ENCODE measurements around the gene NNMT. TPM values are rescaled to one million over a fixed set of nuclear protein-coding genes. Genes with fewer than 3 reads are reported as not detected.
A peak's percentile ranks its signal among the peaks of the same experiment; 100 is the strongest.

Gene NNMT
- total and polyA plus RNA-seq, 4 donors: 405 to 1,814 (median 730) TPM

GRCh38 chr11:114302663-114303062 is 6.5 kb downstream of the NNMT start:
- no peak for ATAC-seq (ENCODE audit: low FRiP score)
- no peak overlapping the region for H3K27ac ChIP-seq (ENCODE audit: low read depth in 1 of 2, low read length in 2 of 2)
- 66 to 71% methylated on average over 1 of the region's 1 CpG for WGBS, 2 donors

GRCh38 chr11:114304065-114304464 is 7.9 kb downstream of the NNMT start:
- WGBS, 2 donors: 3 to 28% methylated on average over 1 of the region's 1 CpG
- H3K9me3 ChIP-seq (ENCODE audit: control insufficient read depth, low read length): no peaks in the 10 kb centered on the region
- H3K36me3 ChIP-seq (ENCODE audit: control insufficient read depth in 1 of 2, insufficient read depth in 2 of 2, low read length in 1 of 2): peaks cover 1 to 3% of the 10 kb centered on the region in 2 donors
- H3K4me1 ChIP-seq (ENCODE audit: control insufficient read depth in 1 of 2, insufficient read depth in 2 of 2, low read length in 2 of 2): peaks cover 5 to 9% of the 10 kb centered on the region in 2 donors
- intact Hi-C loops (cut with DNase I): no loop called here
- no peaks in the 10 kb centered on the region for H3K27me3 ChIP-seq (ENCODE audit: control insufficient read depth in 1 of 2, insufficient read depth in 2 of 2, low read length in 1 of 2)
- no peak for ATAC-seq (ENCODE audit: low FRiP score)
- no peak overlapping the region for H3K27ac ChIP-seq (ENCODE audit: low read depth in 1 of 2, low read length in 2 of 2)
- H3K4me3 ChIP-seq (ENCODE audit: low read length in 2 of 2): peak overlapping the region in 1 of 2 donors; percentile 20
- DNase-seq: no peak

More at GRCh38 chr11:114302663-114303062, 6.5 kb downstream of the NNMT start:
- Histone ChIP-seq H3K9me3 (ENCODE audit: control insufficient read depth, low read length) (no peaks in the 10 kb centered on the region), H3K36me3 (ENCODE audit: control insufficient read depth in 1 of 2, insufficient read depth in 2 of 2, low read length in 1 of 2) (peaks cover 1 to 3% of the 10 kb centered on the region in 2 donors), H3K27me3 (ENCODE audit: control insufficient read depth in 1 of 2, insufficient read depth in 2 of 2, low read length in 1 of 2) (no peaks in the 10 kb centered on the region), H3K4me3 (ENCODE audit: low read length in 2 of 2) (peak overlapping the region; percentile 26 to 43), H3K4me1 (ENCODE audit: control insufficient read depth in 1 of 2, insufficient read depth in 2 of 2, low read length in 2 of 2) (peaks cover 2 to 9% of the 10 kb centered on the region in 2 donors)
- intact Hi-C loops (cut with DNase I): no loop called here
- no peak for DNase-seq

- 57 to 58% methylated on average over 1 of the region's 1 CpG for WGBS, 2 donors
- H3K27ac ChIP-seq (ENCODE audit: low read depth in 1 of 2, low read length in 2 of 2): peak overlapping the region in 1 of 2 donors; percentile 53
- ATAC-seq (ENCODE audit: low FRiP score): no peak
These were observed 8.8 kb downstream of the NNMT start for GRCh38 chr11:114304969-114305368.

DNA sequence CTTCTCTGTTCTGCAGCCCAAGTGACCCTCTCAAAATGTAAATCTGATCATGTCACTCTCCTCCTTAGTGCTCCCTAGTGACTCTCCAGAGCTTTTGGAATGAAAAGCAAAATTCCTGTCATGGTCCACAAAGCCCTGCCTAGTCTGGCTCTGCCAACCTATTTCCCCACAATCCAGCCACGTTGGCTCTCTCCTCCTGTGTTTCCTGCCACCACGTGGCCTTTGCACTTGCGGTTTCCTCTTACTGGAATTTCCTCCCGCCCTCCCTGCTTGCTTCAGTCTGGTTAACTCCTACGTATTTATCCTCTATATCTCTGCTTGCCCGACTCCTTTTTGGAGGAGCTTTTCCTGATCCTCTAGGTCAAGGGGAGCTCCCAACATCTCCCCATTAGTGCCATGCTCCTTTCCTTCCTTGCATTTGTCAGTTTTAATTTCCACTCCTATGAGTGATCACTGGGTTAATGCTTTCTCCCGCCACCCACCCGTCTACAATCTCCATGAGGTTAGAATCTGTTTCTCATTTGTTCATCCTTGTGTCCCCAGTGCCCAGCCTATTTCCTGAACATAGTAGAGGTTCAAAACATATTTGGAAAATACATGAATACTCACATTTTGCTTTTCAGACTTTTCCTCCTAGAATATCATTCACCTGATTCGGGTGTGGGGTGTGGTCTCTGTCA is 11.5 kb downstream of the NNMT start:
- Histone ChIP-seq H3K4me3 (ENCODE audit: low read length in 2 of 2) (peak overlapping the region in 1 of 2 donors; percentile 24), H3K27ac (ENCODE audit: low read depth in 1 of 2, low read length in 2 of 2) (peak overlapping the region; percentile 99 to 100), H3K27me3 (ENCODE audit: control insufficient read depth in 1 of 2, insufficient read depth in 2 of 2, low read length in 1 of 2) (no peaks in the 10 kb centered on the region), H3K4me1 (ENCODE audit: control insufficient read depth in 1 of 2, insufficient read depth in 2 of 2, low read length in 2 of 2) (peaks cover 8 to 13% of the 10 kb centered on the region in 2 donors), H3K9me3 (ENCODE audit: control insufficient read depth, low read length) (no peaks in the 10 kb centered on the region), H3K36me3 (ENCODE audit: control insufficient read depth in 1 of 2, insufficient read depth in 2 of 2, low read length in 1 of 2) (peaks cover 5 to 6% of the 10 kb centered on the region in 2 donors)
- 7 to 8% methylated on average over 9 of the region's 9 CpGs for WGBS, 2 donors
- DNase-seq (peak; percentile 87 to 91), ATAC-seq (ENCODE audit: low FRiP score) (peak; percentile 87)
- intact Hi-C loops (cut with DNase I): loop anchor here in 1 of 2 donors (2.0 kb wide), 1 partner anchor 13 kb away; no protein-coding TSS in a partner anchor

More at GRCh38 chr11:114304969-114305368, 8.8 kb downstream of the NNMT start:
- no peaks in the 10 kb centered on the region for H3K27me3 ChIP-seq (ENCODE audit: control insufficient read depth in 1 of 2, insufficient read depth in 2 of 2, low read length in 1 of 2)
- no peak for DNase-seq
- H3K36me3 ChIP-seq (ENCODE audit: control insufficient read depth in 1 of 2, insufficient read depth in 2 of 2, low read length in 1 of 2): peaks cover 1 to 3% of the 10 kb centered on the region in 2 donors
- intact Hi-C loops (cut with DNase I): no loop called here
- no peak overlapping the region for H3K4me3 ChIP-seq (ENCODE audit: low read length in 2 of 2)
- H3K4me1 ChIP-seq (ENCODE audit: control insufficient read depth in 1 of 2, insufficient read depth in 2 of 2, low read length in 2 of 2): peaks cover 7 to 9% of the 10 kb centered on the region in 2 donors
- H3K9me3 ChIP-seq (ENCODE audit: control insufficient read depth, low read length): no peaks in the 10 kb centered on the region

DNA sequence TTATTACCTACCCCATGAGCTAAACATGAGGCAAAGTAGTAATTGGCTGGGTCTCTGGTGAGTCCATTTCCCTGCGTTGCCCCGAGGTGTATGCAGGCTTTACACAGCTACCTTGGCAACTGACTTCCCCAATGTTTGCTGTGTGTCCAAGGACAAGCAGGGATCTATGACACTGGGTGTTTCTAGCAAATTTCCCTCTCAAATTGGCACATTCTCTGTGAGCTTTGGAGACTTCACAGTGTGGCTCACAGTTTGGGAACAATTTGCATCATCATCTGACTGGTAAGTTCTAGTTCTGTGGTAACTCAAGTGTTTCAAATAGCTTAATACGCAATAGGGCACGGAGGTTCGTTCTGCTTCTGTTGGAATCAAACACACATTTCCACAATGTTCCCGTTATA is 12.5 kb downstream of the NNMT start:
- peaks cover 6 to 12% of the 10 kb centered on the region in 2 donors for H3K4me1 ChIP-seq (ENCODE audit: control insufficient read depth in 1 of 2, insufficient read depth in 2 of 2, low read length in 2 of 2)
- H3K36me3 ChIP-seq (ENCODE audit: control insufficient read depth in 1 of 2, insufficient read depth in 2 of 2, low read length in 1 of 2): peaks cover 6 to 8% of the 10 kb centered on the region in 2 donors
- WGBS, 2 donors: 1 to 3% methylated on average over 6 of the region's 6 CpGs
- intact Hi-C loops (cut with DNase I): loop anchor here in 1 of 2 donors (2.0 kb wide), 1 partner anchor 14 kb away; no protein-coding TSS in a partner anchor
- no peaks in the 10 kb centered on the region for H3K27me3 ChIP-seq (ENCODE audit: control insufficient read depth in 1 of 2, insufficient read depth in 2 of 2, low read length in 1 of 2)
- peak overlapping the region; percentile 99 to 100 for H3K27ac ChIP-seq (ENCODE audit: low read depth in 1 of 2, low read length in 2 of 2)
- no peaks in the 10 kb centered on the region for H3K9me3 ChIP-seq (ENCODE audit: control insufficient read depth, low read length)
- DNase-seq (peak in 1 of 2 donors; percentile 60), ATAC-seq (ENCODE audit: low FRiP score) (peak; percentile 82)
- no peak overlapping the region for H3K4me3 ChIP-seq (ENCODE audit: low read length in 2 of 2)

DNA sequence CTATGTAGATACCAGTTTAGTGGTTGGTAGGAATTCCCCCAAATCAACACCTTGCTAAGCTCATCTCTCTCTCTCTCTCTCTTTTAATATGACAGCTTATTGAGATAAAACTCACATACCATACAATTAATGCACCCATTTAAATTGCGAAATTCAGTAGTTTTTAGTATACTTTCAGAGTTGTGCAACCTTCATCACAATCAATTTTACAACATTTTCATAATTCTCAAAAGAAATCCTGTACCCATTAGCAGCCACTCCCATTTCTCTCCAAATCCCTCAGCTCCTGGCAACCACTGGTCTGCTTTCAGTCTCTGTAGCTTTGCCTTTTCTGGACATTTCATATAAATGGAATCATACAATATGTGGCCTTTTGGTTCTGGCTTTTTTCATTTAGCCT is 13.3 kb downstream of the NNMT start:
- H3K4me1 ChIP-seq (ENCODE audit: control insufficient read depth in 1 of 2, insufficient read depth in 2 of 2, low read length in 2 of 2): peaks cover 6 to 11% of the 10 kb centered on the region in 2 donors
- DNase-seq: no peak
- H3K27ac ChIP-seq (ENCODE audit: low read depth in 1 of 2, low read length in 2 of 2): peak overlapping the region; percentile 94 to 98
- no peaks in the 10 kb centered on the region for H3K27me3 ChIP-seq (ENCODE audit: control insufficient read depth in 1 of 2, insufficient read depth in 2 of 2, low read length in 1 of 2)
- no peak overlapping the region for H3K4me3 ChIP-seq (ENCODE audit: low read length in 2 of 2)
- intact Hi-C loops (cut with DNase I): loop anchor here in 1 of 2 donors (2.0 kb wide), 1 partner anchor 15 kb away; no protein-coding TSS in a partner anchor
- H3K36me3 ChIP-seq (ENCODE audit: control insufficient read depth in 1 of 2, insufficient read depth in 2 of 2, low read length in 1 of 2): peaks cover 7 to 8% of the 10 kb centered on the region in 2 donors
- ATAC-seq (ENCODE audit: low FRiP score): no peak
- WGBS, 2 donors: 92 to 94% methylated on average over 1 of the region's 1 CpG
- H3K9me3 ChIP-seq (ENCODE audit: control insufficient read depth, low read length): no peaks in the 10 kb centered on the region

- DNase-seq (no peak), ATAC-seq (ENCODE audit: low FRiP score) (no peak)
- whole genome bisulfite sequencing, 2 donors: 81 to 82% methylated on average over 2 of the region's 2 CpGs
- Histone ChIP-seq H3K9me3 (ENCODE audit: control insufficient read depth, low read length) (no peaks in the 10 kb centered on the region), H3K27ac (ENCODE audit: low read depth in 1 of 2, low read length in 2 of 2) (peak overlapping the region; percentile 64 to 95), H3K4me1 (ENCODE audit: control insufficient read depth in 1 of 2, insufficient read depth in 2 of 2, low read length in 2 of 2) (peaks cover 6 to 11% of the 10 kb centered on the region in 2 donors), H3K4me3 (ENCODE audit: low read length in 2 of 2) (no peak overlapping the region), H3K27me3 (ENCODE audit: control insufficient read depth in 1 of 2, insufficient read depth in 2 of 2, low read length in 1 of 2) (no peaks in the 10 kb centered on the region), H3K36me3 (ENCODE audit: control insufficient read depth in 1 of 2, insufficient read depth in 2 of 2, low read length in 1 of 2) (peaks cover 7 to 8% of the 10 kb centered on the region in 2 donors)
- intact Hi-C loops (cut with DNase I): no loop called here
These were observed 13.9 kb downstream of the NNMT start for GRCh38 chr11:114310095-114310494.

DNA sequence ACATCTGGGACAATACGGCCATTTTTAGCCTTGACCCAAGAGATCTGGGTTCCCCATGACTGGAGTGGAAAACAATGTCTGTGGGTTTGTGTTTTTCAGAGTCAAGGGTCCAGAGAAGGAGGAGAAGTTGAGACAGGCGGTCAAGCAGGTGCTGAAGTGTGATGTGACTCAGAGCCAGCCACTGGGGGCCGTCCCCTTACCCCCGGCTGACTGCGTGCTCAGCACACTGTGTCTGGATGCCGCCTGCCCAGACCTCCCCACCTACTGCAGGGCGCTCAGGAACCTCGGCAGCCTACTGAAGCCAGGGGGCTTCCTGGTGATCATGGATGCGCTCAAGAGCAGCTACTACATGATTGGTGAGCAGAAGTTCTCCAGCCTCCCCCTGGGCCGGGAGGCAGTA is 15.7 kb downstream of the NNMT start:
- WGBS, 2 donors: 95 to 98% methylated on average over 10 of the region's 10 CpGs
- H3K4me1 ChIP-seq (ENCODE audit: control insufficient read depth in 1 of 2, insufficient read depth in 2 of 2, low read length in 2 of 2): peaks cover 6 to 16% of the 10 kb centered on the region in 2 donors
- no peaks in the 10 kb centered on the region for H3K9me3 ChIP-seq (ENCODE audit: control insufficient read depth, low read length)
- H3K4me3 ChIP-seq (ENCODE audit: low read length in 2 of 2): no peak overlapping the region
- DNase-seq (no peak), ATAC-seq (ENCODE audit: low FRiP score) (no peak)
- intact Hi-C loops (cut with DNase I): no loop called here
- no peak overlapping the region for H3K27ac ChIP-seq (ENCODE audit: low read depth in 1 of 2, low read length in 2 of 2)
- peaks cover 7 to 8% of the 10 kb centered on the region in 2 donors for H3K36me3 ChIP-seq (ENCODE audit: control insufficient read depth in 1 of 2, insufficient read depth in 2 of 2, low read length in 1 of 2)
- no peaks in the 10 kb centered on the region for H3K27me3 ChIP-seq (ENCODE audit: control insufficient read depth in 1 of 2, insufficient read depth in 2 of 2, low read length in 1 of 2)

DNA sequence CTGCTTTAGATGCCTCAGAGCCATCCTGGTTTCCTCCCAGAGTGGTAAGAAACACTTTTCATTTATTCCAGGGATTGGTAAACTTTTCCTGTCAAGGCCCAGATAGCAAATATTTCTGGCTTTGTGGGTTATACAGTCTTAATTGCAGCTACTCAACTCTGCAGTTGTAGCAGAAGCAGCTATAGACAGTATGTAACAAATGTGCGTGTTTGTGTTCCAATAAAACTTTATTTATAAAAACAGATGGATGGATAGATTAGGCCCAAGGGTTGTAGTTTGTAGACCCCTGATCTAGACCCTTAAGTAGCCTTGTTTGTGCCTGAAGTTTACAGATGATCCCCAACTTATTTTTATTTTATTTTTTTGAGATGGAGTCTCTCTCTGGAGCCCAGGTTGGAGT is 17.9 kb downstream of the NNMT start:
- H3K36me3 ChIP-seq (ENCODE audit: control insufficient read depth in 1 of 2, insufficient read depth in 2 of 2, low read length in 1 of 2): peaks cover 7 to 8% of the 10 kb centered on the region in 2 donors
- H3K4me3 ChIP-seq (ENCODE audit: low read length in 2 of 2): no peak overlapping the region
- peaks cover 3 to 13% of the 10 kb centered on the region in 2 donors for H3K4me1 ChIP-seq (ENCODE audit: control insufficient read depth in 1 of 2, insufficient read depth in 2 of 2, low read length in 2 of 2)
- H3K27me3 ChIP-seq (ENCODE audit: control insufficient read depth in 1 of 2, insufficient read depth in 2 of 2, low read length in 1 of 2): no peaks in the 10 kb centered on the region
- ATAC-seq (ENCODE audit: low FRiP score): no peak
- WGBS, 2 donors: 94 to 95% methylated on average over 1 of the region's 1 CpG
- intact Hi-C loops (cut with DNase I): no loop called here
- H3K27ac ChIP-seq (ENCODE audit: low read depth in 1 of 2, low read length in 2 of 2): peak overlapping the region in 1 of 2 donors; percentile 13
- DNase-seq: no peak
- H3K9me3 ChIP-seq (ENCODE audit: control insufficient read depth, low read length): no peaks in the 10 kb centered on the region
